Measurements from ENCODE around the gene CRISP1. TPM values are rescaled to one million over a fixed set of nuclear protein-coding genes. Genes with fewer than 3 reads are reported as not detected.
"Not testable (repeated sequence)": the region's sequence is repeated elsewhere in the genome, so short reads cannot be mapped to it uniquely, and the experiment has no call there.

CRISP1 gene
- polyA plus RNA-seq, 1 donor (not counting 4 experiments of a cell fraction or from before 2014, with no cell fraction given): not detected

GRCh38 chr6:49801525-49801924 is 64.8 kb downstream of the CRISP1 start:
- Histone ChIP-seq H4K20me1 (ENCODE audit: control insufficient read depth, extremely low read depth, insufficient read depth, low read length) (no peaks in the 10 kb centered on the region), H3K4me3 (ENCODE audit: control insufficient read depth in 2 of 3, extremely low read depth in 1 of 3, insufficient read depth in 2 of 3, low read depth in 1 of 3, low read length in 3 of 3) (no peak overlapping the region), H3K9ac (ENCODE audit: control insufficient read depth, extremely low read depth, insufficient read depth, low read length) (no peak overlapping the region), H3K79me2 (ENCODE audit: control insufficient read depth, insufficient read depth, low read length) (no peaks in the 10 kb centered on the region), H3K9me3 (ENCODE audit: control insufficient read depth, low read depth, low read length) (no peaks in the 10 kb centered on the region), H2AFZ (ENCODE audit: control insufficient read depth, low read length) (no peak overlapping the region), H3K9me1 (ENCODE audit: control insufficient read depth, extremely low read depth, insufficient read depth, low read length) (no peaks in the 10 kb centered on the region), H3K27me3 (ENCODE audit: control insufficient read depth, extremely low read depth, insufficient read depth, low read length) (no peaks in the 10 kb centered on the region), H3K4me2 (ENCODE audit: control insufficient read depth, extremely low read depth, insufficient read depth, low read depth, low read length) (no peak overlapping the region), H3K4me1 (ENCODE audit: control insufficient read depth, extremely low read depth, insufficient read depth, low read length) (no peaks in the 10 kb centered on the region), H3K27ac (ENCODE audit: control insufficient read depth, insufficient read depth, low read length) (no peak overlapping the region), H3K36me3 (ENCODE audit: control insufficient read depth in 2 of 2, extremely low read depth in 1 of 2, insufficient read depth in 2 of 2, low read length in 2 of 2) (no peaks in the 10 kb centered on the region)
- TF ChIP-seq CTCF (optimal IDR thresholded peaks at IDR 0.05 in 1 of 3, IDR thresholded peaks at IDR 0.05 in 1 of 3, conservative IDR thresholded peaks at IDR 0.05 in 1 of 3; ENCODE audit: extremely low read depth in 1 of 3, insufficient read depth in 2 of 3, low read length in 3 of 3) (no peak), EZH2 (IDR thresholded peaks at IDR 0.05; ENCODE audit: low read length) (no peak)
- dilution Hi-C loops (cut with MboI; ENCODE audit: extremely low pct_ligation_motif_present, low sequenced_read_pairs): no loop called here
- DNase-seq (ENCODE audit: low read depth, low spot score) (no peak), FAIRE-seq (no peak)

- Histone ChIP-seq H3K36me3 (ENCODE audit: control insufficient read depth in 2 of 2, extremely low read depth in 1 of 2, insufficient read depth in 2 of 2, low read length in 2 of 2) (no peaks in the 10 kb centered on the region), H4K20me1 (ENCODE audit: control insufficient read depth, extremely low read depth, insufficient read depth, low read length) (no peaks in the 10 kb centered on the region), H3K79me2 (ENCODE audit: control insufficient read depth, insufficient read depth, low read length) (no peaks in the 10 kb centered on the region), H3K9me1 (ENCODE audit: control insufficient read depth, extremely low read depth, insufficient read depth, low read length) (no peaks in the 10 kb centered on the region), H3K27me3 (ENCODE audit: control insufficient read depth, extremely low read depth, insufficient read depth, low read length) (no peaks in the 10 kb centered on the region), H3K9me3 (ENCODE audit: control insufficient read depth, low read depth, low read length) (no peaks in the 10 kb centered on the region), H2AFZ (ENCODE audit: control insufficient read depth, low read length) (no peak overlapping the region), H3K27ac (ENCODE audit: control insufficient read depth, insufficient read depth, low read length) (no peak overlapping the region), H3K9ac (ENCODE audit: control insufficient read depth, extremely low read depth, insufficient read depth, low read length) (no peak overlapping the region), H3K4me2 (ENCODE audit: control insufficient read depth, extremely low read depth, insufficient read depth, low read depth, low read length) (no peak overlapping the region), H3K4me3 (ENCODE audit: control insufficient read depth in 2 of 3, extremely low read depth in 1 of 3, insufficient read depth in 2 of 3, low read depth in 1 of 3, low read length in 3 of 3) (no peak overlapping the region), H3K4me1 (ENCODE audit: control insufficient read depth, extremely low read depth, insufficient read depth, low read length) (no peaks in the 10 kb centered on the region)
- TF ChIP-seq EZH2 (IDR thresholded peaks at IDR 0.05; ENCODE audit: low read length) (no peak), CTCF (optimal IDR thresholded peaks at IDR 0.05 in 1 of 3, IDR thresholded peaks at IDR 0.05 in 1 of 3, conservative IDR thresholded peaks at IDR 0.05 in 1 of 3; ENCODE audit: extremely low read depth in 1 of 3, insufficient read depth in 2 of 3, low read length in 3 of 3) (no peak)
- dilution Hi-C loops (cut with MboI; ENCODE audit: extremely low pct_ligation_motif_present, low sequenced_read_pairs): no loop called here
- DNase-seq (ENCODE audit: low read depth, low spot score): no peak
- no peak for FAIRE-seq
Measured at GRCh38 chr6:49799090-49799489, 67.2 kb downstream of the CRISP1 start.

- H3K4me2 ChIP-seq (ENCODE audit: control insufficient read depth, extremely low read depth, insufficient read depth, low read depth, low read length); H3K9me3 ChIP-seq (ENCODE audit: control insufficient read depth, low read depth, low read length); H2AFZ ChIP-seq (ENCODE audit: control insufficient read depth, low read length); H4K20me1 ChIP-seq (ENCODE audit: control insufficient read depth, extremely low read depth, insufficient read depth, low read length); FAIRE-seq; DNase-seq (ENCODE audit: low read depth, low spot score); H3K36me3 ChIP-seq (ENCODE audit: control insufficient read depth in 2 of 2, extremely low read depth in 1 of 2, insufficient read depth in 2 of 2, low read length in 2 of 2); H3K27ac ChIP-seq (ENCODE audit: control insufficient read depth, insufficient read depth, low read length); H3K27me3 ChIP-seq (ENCODE audit: control insufficient read depth, extremely low read depth, insufficient read depth, low read length); H3K79me2 ChIP-seq (ENCODE audit: control insufficient read depth, insufficient read depth, low read length); H3K9me1 ChIP-seq (ENCODE audit: control insufficient read depth, extremely low read depth, insufficient read depth, low read length); dilution Hi-C loops (cut with MboI; ENCODE audit: extremely low pct_ligation_motif_present, low sequenced_read_pairs); H3K4me3 ChIP-seq (ENCODE audit: control insufficient read depth in 2 of 3, extremely low read depth in 1 of 3, insufficient read depth in 2 of 3, low read depth in 1 of 3, low read length in 3 of 3); H3K9ac ChIP-seq (ENCODE audit: control insufficient read depth, extremely low read depth, insufficient read depth, low read length); H3K4me1 ChIP-seq (ENCODE audit: control insufficient read depth, extremely low read depth, insufficient read depth, low read length): not testable (repeated sequence)
Measured at GRCh38 chr6:49796842-49797455, 69.4 kb downstream of the CRISP1 start.
